Mesodermal cell (in vitro differentiated cells): ENCODE data around the gene SORBS2.
A peak's percentile ranks its signal among the peaks of the same experiment; 100 is the strongest.

Experiments used
- H3K27ac ChIP-seq: 2 replicates; pipeline ENCODE4 v1.7.0; 2013; ENCODE audit warnings: mild to moderate bottlenecking, low read depth, low read length, moderate library complexity; ENCODE audit not compliant: severe bottlenecking
- H3K36me3 ChIP-seq: 2 replicates; pipeline ENCODE4 v1.7.1; 2013; ENCODE audit warnings: mild to moderate bottlenecking, low read length, moderate library complexity; ENCODE audit not compliant: control insufficient read depth, insufficient read depth
- H3K4me1 ChIP-seq: one replicate; pipeline ENCODE4 v1.7.1; 2013; ENCODE audit warnings: mild to moderate bottlenecking, low read length; ENCODE audit not compliant: insufficient read depth, control insufficient read depth, poor library complexity, severe bottlenecking
- H3K4me3 ChIP-seq: 2 replicates; pipeline ENCODE4 v1.7.0; 2013; ENCODE audit warnings: low read length, control low read depth, mild to moderate bottlenecking; ENCODE audit not compliant: insufficient read depth, poor library complexity, severe bottlenecking; ENCODE audit errors: extremely low read depth
- H3K9me3 ChIP-seq: 2 replicates; pipeline ENCODE4 v1.7.1; 2013; ENCODE audit warnings: mild to moderate bottlenecking, low read length, moderate library complexity; ENCODE audit not compliant: control insufficient read depth
- WGBS, 2 experiments: methylation state at CpG; one replicate each; pipeline ENCODE4 v1.1.5; 2013; ENCODE audit warnings: missing lambda C conversion rate in 2 of 2; ENCODE audit not compliant: insufficient coverage in 2 of 2; 5-methylcytosine and 5-hydroxymethylcytosine counted together

Gene SORBS2

GRCh38 chr4:185589067-185589836 lies 222.7 kb downstream of the SORBS2 start:
- 61 to 72% methylated on average over 3 to 7 of the region's 13 CpGs for WGBS, 2 experiments
- Histone ChIP-seq H3K9me3 (no peaks in the 10 kb centered on the region), H3K36me3 (no peaks in the 10 kb centered on the region), H3K4me1 (peaks cover 22% of the 10 kb centered on the region), H3K4me3 (no peak overlapping the region), H3K27ac (peak overlapping the region; percentile 74)

- WGBS, 2 experiments, result 22 to 26% methylated on average over 27 to 30 of the region's 32 CpGs
- H3K4me1 ChIP-seq, result peaks cover 20% of the 10 kb centered on the region
- no peaks in the 10 kb centered on the region for H3K36me3 ChIP-seq
- no peaks in the 10 kb centered on the region for H3K9me3 ChIP-seq
- H3K27ac ChIP-seq, result no peak overlapping the region
- no peak overlapping the region for H3K4me3 ChIP-seq
Observed at GRCh38 chr4:185587427-185588161, 224.4 kb downstream of the SORBS2 start.

GRCh38 chr4:185587030-185587426 lies 225.0 kb downstream of the SORBS2 start:
- no peaks in the 10 kb centered on the region for H3K36me3 ChIP-seq
- H3K9me3 ChIP-seq, result no peaks in the 10 kb centered on the region
- no peak overlapping the region for H3K4me3 ChIP-seq
- H3K4me1 ChIP-seq, result peaks cover 20% of the 10 kb centered on the region
- no CpG with 5 or more reads among the region's 6 CpGs for WGBS, 2 experiments
- H3K27ac ChIP-seq, result no peak overlapping the region

GRCh38 chr4:185585211-185585610 lies 226.8 kb downstream of the SORBS2 start:
- Histone ChIP-seq H3K4me1 (peaks cover 21% of the 10 kb centered on the region), H3K4me3 (no peak overlapping the region), H3K9me3 (no peaks in the 10 kb centered on the region), H3K36me3 (no peaks in the 10 kb centered on the region), H3K27ac (no peak overlapping the region)
- no CpG with 5 or more reads among the region's 1 CpG for WGBS, 2 experiments

GRCh38 chr4:185583813-185584212 lies 228.2 kb downstream of the SORBS2 start:
- H3K27ac ChIP-seq, result no peak overlapping the region
- H3K4me3 ChIP-seq, result no peak overlapping the region
- H3K9me3 ChIP-seq, result peaks cover 3% of the 10 kb centered on the region
- no peaks in the 10 kb centered on the region for H3K36me3 ChIP-seq
- peaks cover 14% of the 10 kb centered on the region for H3K4me1 ChIP-seq
- no CpG with 5 or more reads among the region's 1 CpG for WGBS, 2 experiments

GRCh38 chr4:185582651-185583400 lies 229.2 kb downstream of the SORBS2 start:
- no peak overlapping the region for H3K4me3 ChIP-seq
- 79 to 89% methylated on average over 5 of the region's 7 CpGs for WGBS, 2 experiments
- H3K9me3 ChIP-seq, result peaks cover 3% of the 10 kb centered on the region
- no peaks in the 10 kb centered on the region for H3K36me3 ChIP-seq
- no peak overlapping the region for H3K27ac ChIP-seq
- peaks cover 11% of the 10 kb centered on the region for H3K4me1 ChIP-seq

DNA sequence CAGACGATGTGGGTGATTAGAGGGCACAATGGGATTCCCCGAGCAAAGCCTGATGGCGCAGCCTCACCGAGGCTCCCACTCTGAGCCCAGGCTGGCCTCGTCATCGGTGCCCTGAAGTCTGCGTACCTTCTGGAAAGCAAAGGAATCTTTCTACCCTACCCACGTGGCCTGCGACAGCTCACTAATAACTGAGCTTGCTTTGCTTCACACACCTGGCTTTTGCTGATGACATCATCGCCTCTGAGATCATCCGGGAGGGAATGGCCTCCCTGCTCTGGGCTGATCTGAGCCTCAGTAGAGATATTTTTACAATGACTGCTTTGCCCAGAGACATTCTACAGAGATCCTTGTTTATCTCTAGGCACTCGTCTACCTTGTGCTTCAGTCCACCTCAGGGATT lies 231.3 kb downstream of the SORBS2 start:
- no peak overlapping the region for H3K27ac ChIP-seq
- H3K9me3 ChIP-seq, result peaks cover 3% of the 10 kb centered on the region
- no peak overlapping the region for H3K4me3 ChIP-seq
- WGBS, 2 experiments, result 92% methylated on average over 12 of the region's 12 CpGs
- peaks cover 15% of the 10 kb centered on the region for H3K4me1 ChIP-seq
- no peaks in the 10 kb centered on the region for H3K36me3 ChIP-seq

GRCh38 chr4:185578284-185578683 lies 233.7 kb downstream of the SORBS2 start:
- no peak overlapping the region for H3K4me3 ChIP-seq
- peaks cover 19% of the 10 kb centered on the region for H3K4me1 ChIP-seq
- no peaks in the 10 kb centered on the region for H3K36me3 ChIP-seq
- 87 to 94% methylated on average over 3 of the region's 3 CpGs for WGBS, 2 experiments
- peaks cover 3% of the 10 kb centered on the region for H3K9me3 ChIP-seq
- no peak overlapping the region for H3K27ac ChIP-seq

- Histone ChIP-seq H3K36me3 (no peaks in the 10 kb centered on the region), H3K27ac (peak overlapping the region; percentile 68), H3K4me1 (peaks cover 24% of the 10 kb centered on the region), H3K9me3 (peaks cover 3% of the 10 kb centered on the region), H3K4me3 (no peak overlapping the region)
- WGBS, 2 experiments, result 89 to 92% methylated on average over 5 of the region's 8 CpGs
Observed at GRCh38 chr4:185576962-185577950, 234.7 kb downstream of the SORBS2 start.
